HL-60 (cell line): ENCODE results near the gene PTPRM.

Source experiments
- DNase-seq, 2 experiments: peaks; one replicate each; pipeline ENCODE4 v3.0.0-alpha.2; 2010 to 2020; ENCODE audit warnings: low read depth in 1 of 2, low spot score in 1 of 2
- H3K27ac ChIP-seq: fragments of 250-450 bp; sonication (Bioruptor Pico); replicated peaks from 2 replicates; pipeline ENCODE4 v1.5.1; 2020; ENCODE audit warnings: mild to moderate bottlenecking, moderate library complexity
- H3K27me3 ChIP-seq: fragments of 250-450 bp; sonication (Bioruptor Pico); 2 replicates; pipeline ENCODE4 v1.5.1; 2021; ENCODE audit warnings: mild to moderate bottlenecking, moderate library complexity; ENCODE audit not compliant: insufficient read depth, poor library complexity, severe bottlenecking
- H3K4me3 ChIP-seq: replicated peaks from 2 replicates; pipeline ENCODE4 v1.5.1; 2011; ENCODE audit warnings: mild to moderate bottlenecking, control low read depth, low read length; ENCODE audit not compliant: insufficient read depth
- CTCF ChIP-seq: IDR thresholded peaks from one replicate; pipeline ENCODE4 v1.5.1; 2011; ENCODE audit warnings: low read length, control low read depth, inconsistent platforms; ENCODE audit not compliant: insufficient read depth
- GABPA ChIP-seq: IDR thresholded peaks from 2 replicates; pipeline ENCODE4 v1.6.1; 2012; ENCODE audit warnings: low read depth
- POLR2AphosphoS5 ChIP-seq: IDR thresholded peaks from 2 replicates; pipeline ENCODE4 v1.6.1; 2012; ENCODE audit warnings: low read depth
- SPI1 ChIP-seq: IDR thresholded peaks from 2 replicates; pipeline ENCODE4 v1.6.1; 2012; ENCODE audit warnings: low read depth, mild to moderate bottlenecking, borderline replicate concordance
- TF ChIP-seq, protein P1 (sequence below): IDR thresholded peaks from 2 replicates; pipeline ENCODE4 v1.6.1; 2012; ENCODE audit warnings: low read depth; ENCODE audit not compliant: insufficient replicate concordance

The PTPRM gene

DNA sequence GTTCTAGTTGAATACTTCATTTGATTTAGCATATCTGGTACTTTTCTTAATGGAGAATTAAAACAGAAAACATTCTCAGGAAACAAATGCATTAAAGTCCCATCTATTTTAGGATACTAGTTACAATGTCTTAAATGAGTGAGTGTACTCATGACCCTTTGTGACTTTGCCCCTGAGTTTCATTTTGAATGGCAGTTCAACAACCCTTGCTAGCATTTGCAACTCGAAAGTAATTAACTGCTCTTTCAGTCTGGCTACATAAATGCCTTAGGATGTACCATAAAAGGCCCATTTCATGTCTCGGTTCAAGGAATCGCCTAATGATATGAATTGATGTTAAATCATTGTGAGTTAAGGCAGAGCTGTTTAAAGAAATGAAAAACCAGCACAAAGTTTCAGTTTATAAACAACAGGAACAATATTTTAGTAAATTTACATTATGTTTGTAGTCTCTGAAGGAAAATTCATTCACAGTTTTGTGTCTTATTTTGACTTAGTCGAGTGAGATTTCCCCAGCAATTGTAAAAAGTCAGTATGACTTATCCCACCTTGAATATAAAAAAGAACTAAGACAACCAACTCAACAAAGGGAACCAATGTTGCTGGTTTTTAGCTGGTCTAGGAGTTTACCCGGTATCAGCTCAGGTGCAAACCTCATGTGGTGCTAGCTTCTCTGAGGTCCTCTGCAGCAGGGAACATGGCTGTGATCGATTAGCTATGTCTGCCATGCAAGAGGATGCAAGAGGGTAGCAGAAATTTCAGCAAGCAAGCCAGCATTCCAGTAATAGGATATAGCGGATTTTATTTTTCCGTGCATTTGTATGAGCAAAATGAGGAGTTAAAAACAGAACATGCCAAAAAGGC is 386.2 kb downstream of the PTPRM start:
- no peak overlapping the region for H3K27ac ChIP-seq
- H3K4me3 ChIP-seq: no peak overlapping the region
- DNase-seq: no peak
- no peak for TF ChIP-seq CTCF
- TF ChIP-seq GABPA: no peak
- TF ChIP-seq, protein P1, sequence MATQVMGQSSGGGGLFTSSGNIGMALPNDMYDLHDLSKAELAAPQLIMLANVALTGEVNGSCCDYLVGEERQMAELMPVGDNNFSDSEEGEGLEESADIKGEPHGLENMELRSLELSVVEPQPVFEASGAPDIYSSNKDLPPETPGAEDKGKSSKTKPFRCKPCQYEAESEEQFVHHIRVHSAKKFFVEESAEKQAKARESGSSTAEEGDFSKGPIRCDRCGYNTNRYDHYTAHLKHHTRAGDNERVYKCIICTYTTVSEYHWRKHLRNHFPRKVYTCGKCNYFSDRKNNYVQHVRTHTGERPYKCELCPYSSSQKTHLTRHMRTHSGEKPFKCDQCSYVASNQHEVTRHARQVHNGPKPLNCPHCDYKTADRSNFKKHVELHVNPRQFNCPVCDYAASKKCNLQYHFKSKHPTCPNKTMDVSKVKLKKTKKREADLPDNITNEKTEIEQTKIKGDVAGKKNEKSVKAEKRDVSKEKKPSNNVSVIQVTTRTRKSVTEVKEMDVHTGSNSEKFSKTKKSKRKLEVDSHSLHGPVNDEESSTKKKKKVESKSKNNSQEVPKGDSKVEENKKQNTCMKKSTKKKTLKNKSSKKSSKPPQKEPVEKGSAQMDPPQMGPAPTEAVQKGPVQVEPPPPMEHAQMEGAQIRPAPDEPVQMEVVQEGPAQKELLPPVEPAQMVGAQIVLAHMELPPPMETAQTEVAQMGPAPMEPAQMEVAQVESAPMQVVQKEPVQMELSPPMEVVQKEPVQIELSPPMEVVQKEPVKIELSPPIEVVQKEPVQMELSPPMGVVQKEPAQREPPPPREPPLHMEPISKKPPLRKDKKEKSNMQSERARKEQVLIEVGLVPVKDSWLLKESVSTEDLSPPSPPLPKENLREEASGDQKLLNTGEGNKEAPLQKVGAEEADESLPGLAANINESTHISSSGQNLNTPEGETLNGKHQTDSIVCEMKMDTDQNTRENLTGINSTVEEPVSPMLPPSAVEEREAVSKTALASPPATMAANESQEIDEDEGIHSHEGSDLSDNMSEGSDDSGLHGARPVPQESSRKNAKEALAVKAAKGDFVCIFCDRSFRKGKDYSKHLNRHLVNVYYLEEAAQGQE: no peak
- TF ChIP-seq SPI1: no peak
- no peak for TF ChIP-seq POLR2AphosphoS5
- H3K27me3 ChIP-seq: no peaks in the 10 kb centered on the region

DNA sequence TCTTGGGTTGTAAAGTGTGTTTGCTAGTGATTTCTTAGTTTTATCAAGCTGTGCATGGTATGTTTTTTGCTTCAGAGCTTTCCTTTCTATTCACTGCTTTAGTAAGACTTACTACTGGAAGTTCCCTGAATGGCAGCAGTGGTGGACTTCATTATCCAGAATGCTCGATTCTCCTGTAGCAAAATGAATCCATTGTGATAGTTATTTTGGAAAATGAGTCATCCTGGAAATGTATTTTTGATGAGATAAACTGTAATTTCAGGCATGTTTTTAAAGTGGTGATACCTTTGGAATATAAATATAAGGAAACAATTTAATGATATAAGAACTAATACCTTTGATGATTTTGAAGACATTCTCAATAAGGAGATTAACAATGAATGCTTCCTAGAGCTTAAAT is 387.1 kb downstream of the PTPRM start:
- Histone ChIP-seq H3K27ac (no peak overlapping the region), H3K27me3 (no peaks in the 10 kb centered on the region), H3K4me3 (no peak overlapping the region)
- no peak for DNase-seq
- no peak for TF ChIP-seq CTCF
- no peak for TF ChIP-seq POLR2AphosphoS5
- TF ChIP-seq GABPA: no peak

DNA sequence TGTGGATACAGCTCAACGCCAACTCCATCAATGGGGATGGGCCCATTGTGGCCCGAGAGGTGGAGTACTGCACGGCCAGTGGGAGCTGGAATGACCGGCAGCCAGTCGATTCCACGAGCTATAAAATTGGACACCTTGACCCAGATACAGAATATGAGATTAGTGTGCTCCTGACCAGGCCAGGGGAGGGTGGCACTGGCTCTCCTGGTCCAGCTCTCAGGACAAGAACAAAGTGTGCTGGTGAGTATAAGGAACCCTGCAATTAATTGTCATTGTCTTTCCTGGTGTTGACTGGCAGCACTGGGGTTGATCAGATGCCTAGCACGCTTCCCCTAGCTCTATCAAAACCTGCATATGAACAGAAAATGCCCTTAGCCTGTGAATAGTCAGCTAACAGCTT is 388.1 kb downstream of the PTPRM start:
- Histone ChIP-seq H3K27ac (no peak overlapping the region), H3K27me3 (no peaks in the 10 kb centered on the region), H3K4me3 (no peak overlapping the region)
- TF ChIP-seq CTCF (no peak), GABPA (no peak), POLR2AphosphoS5 (no peak), SPI1 (no peak)
- TF ChIP-seq, protein P1: no peak
- no peak for DNase-seq
